GM18526 (cell line): ENCODE data around the gene MYL10.

Source experiments
- POLR2A ChIP-seq: IDR thresholded peaks from 3 replicates; pipeline ENCODE4 v1.6.1; 2011; ENCODE audit not compliant: insufficient read length; ENCODE audit errors: extremely low read depth

Gene MYL10

DNA sequence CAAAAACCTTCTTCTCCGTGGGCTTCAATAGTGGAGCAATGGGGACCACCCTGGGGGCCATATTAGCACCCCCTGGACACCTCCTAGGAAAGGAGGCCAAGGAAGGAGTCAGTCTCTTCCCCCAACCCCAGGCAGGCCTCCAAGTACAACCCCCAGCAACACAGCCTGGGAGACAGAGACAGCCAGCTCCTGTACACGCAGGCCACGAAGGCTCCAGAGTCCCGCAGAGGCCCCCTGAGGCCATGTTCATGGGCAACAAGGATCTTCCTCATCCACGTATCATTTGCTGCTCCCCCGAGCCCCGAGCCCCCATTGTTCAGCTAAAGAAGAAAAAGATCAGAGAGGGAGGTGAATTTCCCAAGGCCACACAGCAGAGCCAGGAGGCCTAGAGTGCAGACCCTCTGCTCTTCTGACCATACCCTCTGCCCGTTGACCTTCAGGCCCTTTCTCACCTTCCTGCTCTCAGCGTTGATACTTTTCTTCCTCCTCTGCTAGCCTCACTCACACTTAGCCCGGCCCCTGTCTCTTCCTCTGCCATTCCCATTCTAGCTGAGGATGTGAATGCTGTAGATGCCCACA is 35.9 kb upstream of the MYL10 start:
- TF ChIP-seq POLR2A, result no peak

DNA sequence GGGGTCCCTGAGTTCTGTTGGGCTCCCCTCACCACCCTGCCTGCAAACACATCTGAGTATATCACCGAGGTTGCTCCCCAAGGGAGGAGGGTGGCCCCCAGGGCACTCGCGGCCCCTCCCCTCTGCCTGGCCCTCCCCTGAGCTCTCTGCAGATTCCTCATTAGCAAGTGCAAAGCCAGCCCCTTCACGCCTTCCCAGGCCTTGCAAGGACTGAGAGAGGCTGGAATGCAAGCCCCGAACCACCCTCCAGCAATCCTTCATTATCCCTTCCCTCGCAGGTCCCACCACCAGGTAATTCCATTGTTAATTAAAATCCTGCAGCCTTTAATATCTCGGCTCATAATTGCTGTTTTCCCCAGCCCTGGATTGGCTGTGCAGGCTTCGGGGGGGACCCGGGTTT is 35.3 kb upstream of the MYL10 start:
- no peak for TF ChIP-seq POLR2A

DNA sequence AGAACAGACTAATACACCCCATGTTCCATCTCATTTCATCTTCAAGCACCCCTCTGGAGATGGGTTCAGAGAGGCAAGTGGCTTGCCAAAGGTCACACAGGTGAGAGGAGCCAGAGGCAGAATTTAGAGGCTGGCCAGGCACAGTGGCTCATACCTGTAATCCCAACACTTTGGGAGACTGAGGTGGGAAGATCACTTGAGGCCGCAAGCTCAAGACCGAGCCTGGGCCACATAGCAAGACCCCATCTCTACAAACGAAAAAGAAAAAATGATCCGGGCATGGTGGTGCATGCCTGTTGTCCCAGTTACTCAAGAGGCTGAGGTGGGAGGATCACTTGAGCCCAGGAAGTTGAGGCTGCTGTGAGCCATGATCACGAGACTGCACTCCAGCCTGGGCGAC is 34.7 kb upstream of the MYL10 start:
- no peak for TF ChIP-seq POLR2A

DNA sequence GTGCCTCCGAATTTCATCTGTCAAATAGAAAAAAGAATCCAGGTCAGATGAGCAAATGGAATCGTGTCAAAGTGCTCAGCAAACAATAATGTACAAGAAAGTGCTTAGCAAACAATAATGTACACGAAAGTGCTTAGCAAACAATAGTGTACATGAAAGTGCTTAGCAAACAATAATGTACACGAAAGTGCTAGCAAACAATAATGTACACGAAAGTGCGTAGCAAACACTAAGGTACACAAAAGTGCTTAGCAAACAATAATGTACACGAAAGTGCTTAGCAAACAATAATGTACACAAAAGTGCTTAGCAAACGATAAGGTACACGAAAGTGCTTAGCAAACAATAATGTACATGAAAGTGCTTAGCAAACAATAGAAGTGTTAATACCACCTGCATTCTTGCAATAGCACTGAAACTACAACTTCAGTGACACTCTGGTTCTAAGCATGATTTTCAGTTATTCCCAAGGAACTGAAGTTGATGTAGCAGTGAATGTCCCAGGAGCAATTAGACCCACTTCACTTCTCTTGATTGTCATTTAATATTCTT is 33.4 kb upstream of the MYL10 start:
- no peak for TF ChIP-seq POLR2A

DNA sequence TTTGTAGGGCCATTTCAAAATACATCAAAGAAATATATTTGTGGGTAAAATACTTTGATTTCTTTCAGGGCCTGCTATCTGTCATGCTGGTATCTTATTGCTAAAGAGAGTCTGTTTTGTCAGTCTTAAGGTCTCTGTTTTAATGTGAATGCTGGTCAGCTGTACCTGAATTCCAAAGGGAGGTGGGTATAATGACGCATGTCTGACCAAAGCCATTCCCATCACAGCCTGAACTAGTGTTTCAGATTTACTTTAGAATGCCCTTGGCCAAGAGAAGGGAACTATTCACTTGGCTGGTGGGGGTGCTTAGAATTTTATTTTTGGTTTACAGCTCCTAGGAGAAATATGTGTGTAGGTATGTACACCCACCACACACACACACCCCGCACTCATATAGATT is 30.6 kb upstream of the MYL10 start:
- TF ChIP-seq POLR2A, result no peak

DNA sequence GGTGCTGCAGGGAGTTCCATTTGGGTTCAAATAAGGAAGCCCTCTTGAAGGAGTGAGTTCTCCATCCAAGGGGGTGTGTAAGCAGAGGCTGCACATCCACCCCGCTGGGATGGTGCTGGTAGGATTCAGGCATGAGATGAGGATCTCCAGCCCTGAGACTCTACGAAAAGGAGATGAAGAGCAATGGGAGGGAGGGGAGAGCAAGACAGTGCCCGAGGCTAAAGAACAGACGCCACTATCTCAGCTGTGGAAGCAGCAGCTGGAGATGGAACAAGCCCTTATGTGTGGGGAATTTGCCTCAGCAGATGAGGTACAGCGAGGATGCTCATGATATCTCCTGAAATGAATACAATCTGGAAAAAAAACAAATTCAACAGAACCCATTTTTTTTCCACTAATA is 28.1 kb upstream of the MYL10 start:
- no peak for TF ChIP-seq POLR2A

DNA sequence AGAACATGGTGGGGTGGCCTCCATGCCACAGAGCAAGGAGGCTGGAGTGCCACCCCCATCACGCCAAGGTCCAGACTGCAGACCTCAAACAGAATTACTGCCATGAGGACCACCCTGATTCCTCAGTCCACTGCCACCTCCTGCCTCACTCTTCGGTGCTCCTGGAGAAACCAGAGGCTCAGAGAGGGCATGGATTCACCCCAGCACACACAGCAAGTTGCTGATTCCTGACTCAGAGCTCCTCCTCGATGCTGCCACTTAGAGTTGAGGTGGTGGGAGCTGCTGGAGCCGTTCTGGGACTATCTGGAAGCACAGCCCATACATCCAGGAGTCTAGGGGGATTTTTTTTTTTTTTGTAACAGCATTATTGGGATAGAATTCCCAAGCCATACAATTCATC is 22.0 kb upstream of the MYL10 start:
- no peak for TF ChIP-seq POLR2A

DNA sequence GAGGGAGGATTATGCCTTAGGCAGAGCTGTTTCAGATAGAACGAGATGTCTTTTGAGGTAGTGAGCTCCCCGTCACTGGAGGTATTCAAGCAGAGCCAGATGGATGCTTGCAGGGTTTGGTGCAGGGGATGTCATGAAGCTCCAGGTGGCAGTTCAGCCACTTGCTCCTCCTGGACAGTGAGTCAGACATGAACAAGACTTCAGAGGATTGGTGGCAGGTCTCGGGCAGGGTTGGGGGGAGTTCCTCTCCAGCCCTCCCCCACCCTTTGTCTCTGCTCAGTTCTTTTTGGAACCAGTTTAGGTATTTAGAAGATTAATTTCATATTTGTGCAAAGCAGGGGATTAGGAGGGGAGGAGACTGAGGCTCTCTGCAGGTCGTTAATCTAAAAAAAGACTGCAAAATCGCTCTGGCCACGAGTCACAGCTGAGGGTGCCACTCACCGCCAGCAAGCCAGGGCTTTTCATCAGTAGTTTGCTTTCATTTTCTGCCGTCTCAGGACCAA is 21.5 kb upstream of the MYL10 start:
- no peak for TF ChIP-seq POLR2A

DNA sequence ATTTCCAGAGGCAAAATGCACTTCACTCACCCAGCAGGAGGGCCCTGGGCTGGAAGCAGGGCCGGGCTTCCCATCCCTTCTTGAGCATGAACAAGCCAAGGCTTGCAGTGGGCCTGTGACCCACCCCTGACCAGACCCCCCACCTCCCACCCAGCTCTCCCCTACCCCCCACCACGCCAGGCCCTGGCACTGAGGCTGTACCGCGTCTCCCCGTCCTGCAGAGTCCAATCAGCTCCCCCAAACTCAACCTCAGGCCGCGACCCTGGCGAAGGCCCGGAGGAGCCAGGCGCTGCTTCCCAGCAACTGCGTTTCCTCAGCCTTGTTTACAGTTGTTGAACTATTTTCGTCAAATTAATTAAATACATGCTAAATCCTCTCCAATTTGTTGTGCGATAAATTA is 16.9 kb upstream of the MYL10 start:
- no peak for TF ChIP-seq POLR2A

DNA sequence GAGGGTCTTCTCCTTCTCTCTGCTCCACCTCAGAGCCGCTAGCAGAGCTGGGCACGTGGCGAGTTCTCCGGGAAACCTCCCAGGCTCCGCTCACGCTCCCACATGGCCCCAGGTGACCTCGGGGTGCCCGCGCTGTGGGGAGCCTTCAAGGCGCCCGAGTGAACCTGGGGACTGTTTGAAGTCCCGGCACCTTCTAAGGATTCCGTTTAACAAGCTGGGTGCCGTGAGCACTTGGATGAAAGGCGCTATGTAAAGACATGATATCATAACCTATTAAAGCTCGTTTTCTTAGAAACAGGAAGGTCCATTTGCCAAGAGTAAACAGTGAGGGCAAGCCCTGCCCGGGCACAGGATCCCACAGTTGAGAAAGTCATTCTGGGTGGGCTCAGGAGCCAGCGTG is 15.8 kb upstream of the MYL10 start:
- no peak for TF ChIP-seq POLR2A

DNA sequence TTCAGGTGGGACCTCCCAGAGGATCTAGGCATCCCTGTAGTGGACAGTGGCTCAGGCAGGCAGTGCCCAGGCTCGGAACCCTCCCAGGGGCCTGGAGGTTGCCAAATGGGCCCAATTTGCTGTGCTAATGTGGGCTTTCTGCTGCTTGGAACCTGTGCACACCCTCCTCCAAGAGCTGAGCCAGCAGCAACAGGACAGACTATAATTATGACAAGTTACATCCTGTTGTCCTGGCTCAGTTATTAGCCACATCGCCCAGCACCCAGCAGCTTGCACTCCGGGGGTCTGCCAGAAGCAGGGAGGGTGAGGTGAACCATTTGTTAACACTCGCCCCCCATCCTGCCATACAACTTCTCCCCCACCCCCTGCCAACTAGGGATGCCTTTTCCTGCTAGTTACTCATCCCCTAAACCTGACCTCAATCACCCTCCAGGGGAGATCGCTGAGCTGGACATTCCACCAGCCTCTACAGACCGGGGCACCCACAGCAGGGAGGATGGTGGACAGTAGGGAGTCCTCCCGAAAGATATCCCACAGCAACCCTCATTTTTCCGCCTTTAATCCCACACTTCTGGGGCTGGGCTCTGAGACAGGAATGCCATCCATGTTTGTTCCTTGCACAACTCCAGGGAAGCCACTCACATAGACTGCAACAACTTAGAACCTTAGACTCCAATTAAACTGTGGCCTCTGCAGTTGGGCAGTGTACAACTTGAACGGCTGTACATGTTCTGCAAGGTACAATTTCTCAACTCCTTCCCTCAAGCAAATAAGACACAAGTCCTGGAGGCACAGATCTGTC is 7.9 kb upstream of the MYL10 start:
- TF ChIP-seq POLR2A, result no peak

DNA sequence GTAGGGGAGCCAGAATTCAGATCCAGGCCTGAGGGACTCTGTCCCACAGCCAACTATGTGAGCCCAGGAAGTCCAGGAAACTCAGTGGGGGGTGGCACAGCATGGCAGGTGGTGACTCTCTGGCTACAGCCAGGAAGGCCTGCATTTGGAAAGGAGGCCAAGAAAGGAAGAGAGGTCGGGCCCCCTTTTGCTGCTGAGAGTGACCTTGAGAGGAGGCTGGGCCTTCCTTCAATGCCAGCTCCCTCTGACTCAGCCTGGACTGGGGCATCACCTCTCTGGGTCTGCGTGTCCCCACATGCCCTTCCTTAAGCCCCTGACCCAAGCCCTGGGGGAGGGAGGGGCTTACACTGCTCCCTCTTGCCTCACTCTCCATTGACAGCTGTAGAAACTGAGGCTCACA is 6.4 kb upstream of the MYL10 start:
- TF ChIP-seq POLR2A, result no peak

DNA sequence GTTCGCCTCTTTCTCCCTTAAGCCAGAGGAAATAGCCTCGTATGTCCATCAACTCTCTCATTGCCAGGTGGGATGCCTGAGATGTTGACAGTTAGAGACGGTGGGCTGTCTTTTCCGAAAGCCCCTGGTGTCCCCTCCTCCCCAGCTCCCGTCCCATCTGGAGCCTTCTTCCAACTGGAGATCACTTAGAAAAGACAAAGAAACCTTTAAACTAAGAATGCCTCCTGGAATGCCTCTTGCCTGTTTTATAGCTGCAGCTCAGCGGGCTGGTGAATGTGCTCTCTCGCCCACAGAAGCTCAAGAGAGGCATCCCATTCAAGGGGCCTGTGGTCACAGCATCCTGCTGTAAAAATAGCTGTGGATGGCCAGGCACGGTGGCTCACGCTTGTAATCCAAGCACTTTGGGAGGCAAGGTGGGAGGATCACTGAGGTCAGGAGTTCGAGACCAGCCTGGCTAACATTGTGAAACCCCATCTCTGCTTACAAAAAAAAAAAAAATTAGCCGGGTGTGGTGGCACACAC is 5.2 kb upstream of the MYL10 start:
- TF ChIP-seq POLR2A, result no peak

DNA sequence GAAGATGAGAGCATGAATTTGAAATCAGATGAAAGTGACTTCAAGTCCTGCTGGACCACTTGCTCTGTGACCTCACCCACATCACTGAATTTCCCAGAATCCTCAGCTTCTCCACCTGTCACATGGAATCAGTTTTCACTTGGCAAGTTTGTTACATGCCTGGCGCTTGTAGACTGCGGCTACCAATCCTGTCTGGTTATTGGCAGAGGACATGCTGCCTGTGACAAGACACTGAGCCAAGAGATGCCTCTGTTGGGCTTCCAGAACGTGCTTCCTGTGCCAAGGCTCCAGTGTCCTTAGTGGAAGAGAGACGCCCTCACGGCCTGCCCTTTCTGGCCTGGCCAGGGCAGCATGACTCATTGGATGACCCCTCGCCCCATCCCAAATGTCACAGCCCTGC is 4.4 kb upstream of the MYL10 start:
- no peak for TF ChIP-seq POLR2A

DNA sequence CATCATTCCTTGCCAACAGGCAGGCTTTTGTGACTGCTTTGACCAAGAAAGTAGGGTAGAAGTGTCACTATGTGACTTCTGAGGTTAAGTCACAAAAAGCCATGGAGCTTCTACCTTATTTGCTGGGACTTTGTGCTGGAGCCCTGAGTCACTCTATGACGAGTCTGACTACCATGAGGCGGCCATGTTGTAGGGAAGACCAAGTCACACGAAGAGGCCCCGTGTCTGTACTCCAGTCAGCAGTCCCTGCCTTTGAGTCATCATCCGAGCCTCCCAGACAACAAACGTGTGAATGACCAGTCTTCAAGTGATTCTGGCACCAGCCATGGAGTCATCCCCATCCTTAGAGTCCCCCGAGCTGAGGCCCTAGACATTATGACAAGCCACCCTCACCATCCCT is 3.5 kb upstream of the MYL10 start:
- no peak for TF ChIP-seq POLR2A

DNA sequence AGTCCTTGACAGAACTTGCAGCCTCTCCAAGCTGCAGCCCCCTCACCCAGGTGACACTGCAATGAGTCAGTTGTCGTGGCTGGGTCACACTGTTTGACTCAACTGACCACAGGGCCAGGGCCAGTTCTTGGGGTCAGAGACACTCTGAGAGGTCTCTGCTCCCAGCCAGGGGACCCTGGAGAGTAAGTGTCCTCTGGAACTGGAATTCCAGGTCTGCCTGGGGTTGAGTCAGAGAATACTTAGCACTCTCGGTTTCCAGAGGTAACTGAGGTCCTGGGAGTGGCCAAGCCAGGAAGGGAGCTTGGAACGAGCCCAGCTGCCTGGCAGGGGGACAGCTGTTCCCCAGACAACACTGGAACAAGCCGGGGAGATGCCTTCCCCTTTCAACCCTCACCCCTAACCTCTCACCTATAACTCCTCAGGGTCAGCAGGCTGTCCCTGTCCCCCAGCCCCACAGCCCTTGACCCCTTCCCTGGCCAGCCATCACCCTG is 2.2 kb upstream of the MYL10 start:
- TF ChIP-seq POLR2A, result no peak
